SK-N-SH treated with all-trans-retinoic acid at 6 μM for 48 hours (cell line): ENCODE results near the gene LRRC15.

Source experiments
- ATAC-seq: fragments of 200-7000 bp; cut with Tn5 transposase; 3 replicates; pipeline ENCODE4 v1.9.1; 2020; ENCODE audit warnings: mild to moderate bottlenecking, moderate library complexity
- ARNTL ChIP-seq: fragments of 450-650 bp; formaldehyde crosslinking; IDR thresholded peaks from 2 replicates; pipeline ENCODE4 v1.5.0; 2020; ENCODE audit warnings: low read depth, mild to moderate bottlenecking, moderate library complexity, borderline replicate concordance
- BACH2 ChIP-seq: fragments of 250-450 bp; sonication (Bioruptor Pico); IDR thresholded peaks from 2 replicates; pipeline ENCODE4 v1.9.0; 2021; ENCODE audit warnings: mild to moderate bottlenecking, borderline replicate concordance
- CSDC2 ChIP-seq: fragments of 250-450 bp; sonication (Bioruptor Pico); IDR thresholded peaks from 2 replicates; pipeline ENCODE4 v1.5.0; 2020; ENCODE audit warnings: mild to moderate bottlenecking, moderate library complexity
- CSRNP3 ChIP-seq: fragments of 250-450 bp; sonication (Bioruptor Pico); IDR thresholded peaks from 2 replicates; pipeline ENCODE4 v1.5.1; 2021; ENCODE audit warnings: mild to moderate bottlenecking, moderate library complexity
- ESRRG ChIP-seq: fragments of 250-450 bp; sonication (Bioruptor Pico); IDR thresholded peaks from 2 replicates; pipeline ENCODE4 v1.6.1; 2021; ENCODE audit warnings: mild to moderate bottlenecking
- GLIS3 ChIP-seq: fragments of 250-450 bp; sonication (Bioruptor Pico); IDR thresholded peaks from 2 replicates; pipeline ENCODE4 v1.5.0; 2020; ENCODE audit warnings: mild to moderate bottlenecking, moderate library complexity
- ISL1 ChIP-seq: fragments of 250-450 bp; sonication (Bioruptor Pico); IDR thresholded peaks from 2 replicates; pipeline ENCODE4 v2.1.2; 2022; ENCODE audit warnings: mild to moderate bottlenecking, moderate library complexity
- OSR1 ChIP-seq: fragments of 250-450 bp; sonication (Bioruptor Pico); IDR thresholded peaks from 2 replicates; pipeline ENCODE4 v1.8.0; 2022; ENCODE audit warnings: moderate library complexity, mild to moderate bottlenecking, inconsistent platforms
- PATZ1 ChIP-seq: fragments of 250-450 bp; sonication (Bioruptor Pico); IDR thresholded peaks from 2 replicates; pipeline ENCODE4 v1.8.0; 2020; ENCODE audit warnings: mild to moderate bottlenecking, moderate library complexity, borderline replicate concordance
- POU6F1 ChIP-seq: fragments of 250-450 bp; sonication (Bioruptor Pico); IDR thresholded peaks from 2 replicates; pipeline ENCODE4 v1.8.0; 2021; ENCODE audit warnings: low read depth, mild to moderate bottlenecking, moderate library complexity, borderline replicate concordance
- PPARA ChIP-seq: fragments of 250-450 bp; sonication (Bioruptor Pico); IDR thresholded peaks from 2 replicates; pipeline ENCODE4 v1.5.0; 2020; ENCODE audit warnings: mild to moderate bottlenecking, borderline replicate concordance
- RARB ChIP-seq: fragments of 250-450 bp; sonication (Bioruptor Pico); IDR thresholded peaks from 2 replicates; pipeline ENCODE4 v1.8.0; 2021; ENCODE audit warnings: mild to moderate bottlenecking, moderate library complexity
- SNAI2 ChIP-seq: fragments of 250-450 bp; sonication (Bioruptor Pico); IDR thresholded peaks from 2 replicates; pipeline ENCODE4 v1.5.0; 2020; ENCODE audit warnings: mild to moderate bottlenecking, moderate library complexity
- TCF4 ChIP-seq: fragments of 250-450 bp; sonication (Bioruptor Pico); IDR thresholded peaks from 2 replicates; pipeline ENCODE4 v1.8.0; 2021; ENCODE audit warnings: mild to moderate bottlenecking, moderate library complexity, borderline replicate concordance
- ZC3H10 ChIP-seq: fragments of 250-450 bp; sonication (Bioruptor Pico); IDR thresholded peaks from 2 replicates; pipeline ENCODE4 v1.5.1; 2021; ENCODE audit warnings: mild to moderate bottlenecking, moderate library complexity
- ZFP3 ChIP-seq: fragments of 250-450 bp; sonication (Bioruptor Pico); IDR thresholded peaks from 2 replicates; pipeline ENCODE4 v1.5.0; 2020; ENCODE audit warnings: mild to moderate bottlenecking, moderate library complexity
- ZFP30 ChIP-seq: fragments of 450-650 bp; formaldehyde crosslinking; IDR thresholded peaks from 2 replicates; pipeline ENCODE4 v1.5.0; 2022; ENCODE audit warnings: mild to moderate bottlenecking, moderate library complexity
- ZNF565 ChIP-seq: fragments of 450-650 bp; formaldehyde crosslinking; conservative IDR thresholded peaks from 2 replicates; pipeline ENCODE4 v1.5.0; 2020; ENCODE audit warnings: low read depth, mild to moderate bottlenecking, moderate library complexity
- ZNF70 ChIP-seq: fragments of 450-650 bp; formaldehyde crosslinking; IDR thresholded peaks from 2 replicates; pipeline ENCODE4 v1.5.0; 2020; ENCODE audit warnings: mild to moderate bottlenecking, moderate library complexity
- ZNF8 ChIP-seq: fragments of 450-650 bp; formaldehyde crosslinking; IDR thresholded peaks from 2 replicates; pipeline ENCODE4 v1.5.0; 2020; ENCODE audit warnings: mild to moderate bottlenecking, moderate library complexity
- TF ChIP-seq, protein P1 (sequence below): fragments of 250-450 bp; sonication (Bioruptor Pico); IDR thresholded peaks from 2 replicates; pipeline ENCODE4 v1.5.1; 2020; ENCODE audit warnings: low read depth, mild to moderate bottlenecking, moderate library complexity
- TF ChIP-seq, protein P2 (sequence below): fragments of 250-450 bp; sonication (Bioruptor Pico); IDR thresholded peaks from 2 replicates; pipeline ENCODE4 v1.5.0; 2020; ENCODE audit warnings: mild to moderate bottlenecking, moderate library complexity

LRRC15 gene

DNA sequence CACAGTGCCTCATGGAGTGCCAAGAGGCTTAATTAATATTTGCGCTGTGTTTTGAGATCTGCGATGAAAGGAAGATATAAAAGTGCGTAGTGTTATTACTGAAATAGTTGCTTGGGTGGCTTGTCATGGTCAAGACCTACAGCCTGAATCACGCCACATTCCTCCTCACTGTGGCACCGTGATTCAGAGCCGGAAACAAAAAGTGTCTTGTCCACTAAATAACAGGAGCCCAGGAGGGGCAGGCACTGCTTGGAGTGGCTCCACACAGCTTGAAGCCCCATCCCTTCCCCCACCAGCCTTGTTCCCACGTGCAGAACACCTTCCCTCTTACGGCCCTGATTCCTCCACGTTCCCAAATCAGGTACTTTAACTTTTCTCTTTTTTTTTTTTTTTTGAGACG is 1.2 kb upstream of the LRRC15 start (continued):
- TF ChIP-seq CSRNP3 (CRISPR knock-in tag): no peak
- TF ChIP-seq ZNF565 (CRISPR knock-in tag): no peak
- no peak for TF ChIP-seq ZFP30
- TF ChIP-seq GLIS3 (CRISPR knock-in tag): no peak
- TF ChIP-seq ZNF8 (CRISPR knock-in tag): no peak
- no peak for TF ChIP-seq OSR1 (CRISPR knock-in tag)
- TF ChIP-seq, protein P1, sequence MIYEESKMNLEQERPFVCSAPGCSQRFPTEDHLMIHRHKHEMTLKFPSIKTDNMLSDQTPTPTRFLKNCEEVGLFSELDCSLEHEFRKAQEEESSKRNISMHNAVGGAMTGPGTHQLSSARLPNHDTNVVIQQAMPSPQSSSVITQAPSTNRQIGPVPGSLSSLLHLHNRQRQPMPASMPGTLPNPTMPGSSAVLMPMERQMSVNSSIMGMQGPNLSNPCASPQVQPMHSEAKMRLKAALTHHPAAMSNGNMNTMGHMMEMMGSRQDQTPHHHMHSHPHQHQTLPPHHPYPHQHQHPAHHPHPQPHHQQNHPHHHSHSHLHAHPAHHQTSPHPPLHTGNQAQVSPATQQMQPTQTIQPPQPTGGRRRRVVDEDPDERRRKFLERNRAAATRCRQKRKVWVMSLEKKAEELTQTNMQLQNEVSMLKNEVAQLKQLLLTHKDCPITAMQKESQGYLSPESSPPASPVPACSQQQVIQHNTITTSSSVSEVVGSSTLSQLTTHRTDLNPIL (CRISPR knock-in tag): no peak

DNA sequence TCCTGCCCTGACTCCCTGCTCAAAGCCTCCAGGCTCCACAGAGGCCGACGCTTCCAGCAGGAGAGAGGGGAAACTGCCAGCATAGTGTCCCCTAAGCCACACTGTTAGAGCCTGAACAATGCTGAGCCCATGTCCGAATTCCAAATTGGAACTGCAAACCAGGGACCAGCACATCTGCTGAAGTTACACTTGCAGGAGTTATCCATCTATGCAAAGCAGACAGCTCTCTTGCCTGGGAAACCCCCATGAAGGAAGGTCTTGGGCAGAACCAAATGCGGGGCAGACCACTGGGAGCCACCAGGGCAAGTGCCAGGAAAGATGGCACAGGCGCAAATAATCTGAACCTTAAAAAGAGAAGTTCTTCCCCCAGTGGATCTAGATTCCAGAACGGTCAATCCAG is 625 bp downstream of the LRRC15 start:
- peak; percentile 1; the same call in 1 of the 3 replicates for ATAC-seq
- TF ChIP-seq RARB (CRISPR knock-in tag): no peak
- no peak for TF ChIP-seq ZC3H10 (CRISPR knock-in tag)
- no peak for TF ChIP-seq PPARA (CRISPR knock-in tag)
- no peak for TF ChIP-seq ZNF70
- no peak for TF ChIP-seq GLIS3 (CRISPR knock-in tag)
- TF ChIP-seq BACH2 (CRISPR knock-in tag): no peak
- no peak for TF ChIP-seq SNAI2
- no peak for TF ChIP-seq ZFP3 (CRISPR knock-in tag)
- TF ChIP-seq, protein P2, sequence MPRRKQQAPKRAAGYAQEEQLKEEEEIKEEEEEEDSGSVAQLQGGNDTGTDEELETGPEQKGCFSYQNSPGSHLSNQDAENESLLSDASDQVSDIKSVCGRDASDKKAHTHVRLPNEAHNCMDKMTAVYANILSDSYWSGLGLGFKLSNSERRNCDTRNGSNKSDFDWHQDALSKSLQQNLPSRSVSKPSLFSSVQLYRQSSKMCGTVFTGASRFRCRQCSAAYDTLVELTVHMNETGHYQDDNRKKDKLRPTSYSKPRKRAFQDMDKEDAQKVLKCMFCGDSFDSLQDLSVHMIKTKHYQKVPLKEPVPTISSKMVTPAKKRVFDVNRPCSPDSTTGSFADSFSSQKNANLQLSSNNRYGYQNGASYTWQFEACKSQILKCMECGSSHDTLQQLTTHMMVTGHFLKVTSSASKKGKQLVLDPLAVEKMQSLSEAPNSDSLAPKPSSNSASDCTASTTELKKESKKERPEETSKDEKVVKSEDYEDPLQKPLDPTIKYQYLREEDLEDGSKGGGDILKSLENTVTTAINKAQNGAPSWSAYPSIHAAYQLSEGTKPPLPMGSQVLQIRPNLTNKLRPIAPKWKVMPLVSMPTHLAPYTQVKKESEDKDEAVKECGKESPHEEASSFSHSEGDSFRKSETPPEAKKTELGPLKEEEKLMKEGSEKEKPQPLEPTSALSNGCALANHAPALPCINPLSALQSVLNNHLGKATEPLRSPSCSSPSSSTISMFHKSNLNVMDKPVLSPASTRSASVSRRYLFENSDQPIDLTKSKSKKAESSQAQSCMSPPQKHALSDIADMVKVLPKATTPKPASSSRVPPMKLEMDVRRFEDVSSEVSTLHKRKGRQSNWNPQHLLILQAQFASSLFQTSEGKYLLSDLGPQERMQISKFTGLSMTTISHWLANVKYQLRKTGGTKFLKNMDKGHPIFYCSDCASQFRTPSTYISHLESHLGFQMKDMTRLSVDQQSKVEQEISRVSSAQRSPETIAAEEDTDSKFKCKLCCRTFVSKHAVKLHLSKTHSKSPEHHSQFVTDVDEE: no peak

DNA sequence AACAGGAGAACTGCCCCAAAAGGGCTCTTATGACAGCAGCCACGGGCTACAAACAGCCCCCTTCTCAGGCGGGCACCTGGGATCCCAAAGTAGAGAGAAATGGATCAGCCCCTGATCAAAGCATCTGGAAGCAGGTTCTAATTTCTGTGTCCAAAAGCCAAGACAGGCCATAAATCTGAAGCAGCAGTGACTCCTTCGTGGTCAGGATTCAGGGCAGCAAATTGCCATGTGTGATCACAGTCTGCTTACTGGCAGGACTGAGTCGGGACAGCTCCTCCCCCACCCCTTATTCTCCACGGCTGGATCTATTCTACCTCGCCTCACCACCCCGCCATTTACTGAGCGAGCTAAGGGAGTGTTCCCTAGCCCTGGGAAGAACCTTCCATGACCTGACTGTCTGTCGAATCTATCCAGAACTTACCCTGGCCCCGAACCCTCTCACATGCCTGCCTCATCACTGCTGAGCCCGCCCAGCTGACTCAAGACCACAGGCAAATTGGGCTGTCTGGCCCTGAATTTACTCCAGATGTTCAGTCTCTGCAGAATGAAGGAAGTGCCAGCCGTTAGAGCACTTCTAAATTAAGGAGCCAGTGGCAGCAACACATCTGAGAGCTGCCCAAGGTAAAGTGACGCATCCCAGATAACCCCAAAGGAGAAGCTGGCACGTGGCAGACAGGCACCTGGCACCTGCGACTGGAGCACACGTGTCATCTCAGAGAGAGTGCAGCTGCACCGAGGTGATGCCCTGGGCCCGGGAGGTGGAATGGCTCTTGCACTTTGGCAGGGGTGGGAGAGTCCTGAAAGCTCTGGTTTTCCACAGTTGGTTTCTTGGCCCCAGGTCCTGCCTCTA is 1.3 kb downstream of the LRRC15 start:
- TF ChIP-seq BACH2 (CRISPR knock-in tag) (no peak), TCF4 (CRISPR knock-in tag) (peak; percentile 55; the same call in 1 of the 2 replicates)
- peak; percentile 10 for ATAC-seq

- ATAC-seq: no peak
- TF ChIP-seq GLIS3 (CRISPR knock-in tag): no peak
- no peak for TF ChIP-seq CSDC2 (CRISPR knock-in tag)
- TF ChIP-seq ZFP30: no peak
- no peak for TF ChIP-seq ESRRG (CRISPR knock-in tag)
- no peak for TF ChIP-seq RARB (CRISPR knock-in tag)
- TF ChIP-seq SNAI2: no peak
- TF ChIP-seq PATZ1 (CRISPR knock-in tag): no peak
- TF ChIP-seq ZNF8 (CRISPR knock-in tag): no peak
- TF ChIP-seq, protein P1 (CRISPR knock-in tag): no peak
- no peak for TF ChIP-seq OSR1 (CRISPR knock-in tag)
- no peak for TF ChIP-seq ZC3H10 (CRISPR knock-in tag)
- no peak for TF ChIP-seq POU6F1 (CRISPR knock-in tag)
- no peak for TF ChIP-seq ZNF565 (CRISPR knock-in tag)
- no peak for TF ChIP-seq CSRNP3 (CRISPR knock-in tag)
- no peak for TF ChIP-seq ZFP3 (CRISPR knock-in tag)
- TF ChIP-seq ARNTL (CRISPR knock-in tag): no peak
- no peak for TF ChIP-seq ISL1 (CRISPR knock-in tag)
These were observed 3.5 kb downstream of the LRRC15 start for GRCh38 chr3:194365978-194366490.
